Chondrocyte (in vitro differentiated cells): ENCODE measurements around the gene RABIF. TPM values are rescaled to one million over a fixed set of nuclear protein-coding genes. Genes with fewer than 3 reads are reported as not detected.
"Not testable (repeated sequence)": the region's sequence is repeated elsewhere in the genome, so short reads cannot be mapped to it uniquely, and the experiment has no call there.

ENCODE experiments used
- DNase-seq: peaks from one replicate; pipeline ENCODE4 v3.0.0; 2021; ENCODE audit warnings: mixed read lengths, low spot score
- H3K27ac Mint-ChIP-seq: one replicate; pipeline ENCODE4 v1.8.0; 2021; ENCODE audit warnings: mild to moderate bottlenecking, moderate library complexity, mixed read lengths; ENCODE audit not compliant: unreplicated experiment
- H3K27me3 Mint-ChIP-seq: 2 replicates; pipeline ENCODE4 v1.8.0; 2021; ENCODE audit warnings: low read depth, mixed read lengths
- H3K36me3 Mint-ChIP-seq: 2 replicates; pipeline ENCODE4 v1.8.0; 2021; ENCODE audit warnings: low read depth, mixed read lengths
- H3K4me1 Mint-ChIP-seq: 2 replicates; pipeline ENCODE4 v1.8.0; 2021; ENCODE audit warnings: low read depth, mild to moderate bottlenecking, mixed read lengths
- H3K4me3 Mint-ChIP-seq: one replicate; pipeline ENCODE4 v1.8.0; 2021; ENCODE audit warnings: mild to moderate bottlenecking, moderate library complexity, mixed read lengths; ENCODE audit not compliant: unreplicated experiment
- H3K9me3 Mint-ChIP-seq: 2 replicates; pipeline ENCODE4 v1.8.0; 2021; ENCODE audit warnings: low read depth, mixed read lengths
- CTCF ChIP-seq: fragments of 200-600 bp; sonication (generic); IDR thresholded peaks from 2 replicates; pipeline ENCODE4 v1.5.0; 2021; ENCODE audit warnings: antibody characterized with exemption, mild to moderate bottlenecking, moderate library complexity
- total RNA-seq: library from RNA; stranded (reverse); gene quantifications from 3 replicates; pipeline ENCODE4 v1.2.1, GENCODE V29; 2021

Gene RABIF
- total RNA-seq, 1 donor from 2014 or later = 15.3 TPM

DNA sequence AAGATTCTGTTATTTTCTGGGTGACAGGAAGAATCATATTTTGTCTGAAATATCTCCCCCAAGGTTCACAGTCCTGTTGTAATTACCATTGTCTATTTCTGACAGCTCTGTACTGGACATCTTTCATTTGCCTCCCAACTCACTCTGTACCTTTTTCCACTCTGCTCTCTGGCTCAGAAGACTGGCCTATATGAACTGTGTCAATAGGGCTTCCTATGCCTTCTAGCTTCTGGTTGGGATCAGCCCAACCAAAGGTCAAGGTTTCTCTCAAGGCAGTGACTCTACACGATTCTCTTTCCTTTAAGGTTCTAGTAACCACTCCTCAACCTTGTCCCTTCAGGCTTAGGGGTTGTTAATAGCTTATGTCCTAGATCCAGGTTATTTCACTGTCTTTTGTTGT is 20.5 kb upstream of the RABIF start:
- Mint-ChIP-seq H3K27ac (no peak overlapping the region), H3K9me3 (no peaks in the 10 kb centered on the region), H3K4me3 (no peak overlapping the region), H3K27me3 (no peaks in the 10 kb centered on the region), H3K36me3 (peaks cover 31% of the 10 kb centered on the region), H3K4me1 (no peaks in the 10 kb centered on the region)
- DNase-seq = no peak
- no peak for TF ChIP-seq CTCF

- Mint-ChIP-seq H3K4me1 (no peaks in the 10 kb centered on the region), H3K36me3 (peaks cover 31% of the 10 kb centered on the region), H3K27ac (no peak overlapping the region), H3K4me3 (no peak overlapping the region), H3K27me3 (no peaks in the 10 kb centered on the region), H3K9me3 (no peaks in the 10 kb centered on the region)
- no peak for DNase-seq
- TF ChIP-seq CTCF = no peak
Measured at GRCh38 chr1:202908998-202909397, 20.0 kb upstream of the RABIF start.

DNA sequence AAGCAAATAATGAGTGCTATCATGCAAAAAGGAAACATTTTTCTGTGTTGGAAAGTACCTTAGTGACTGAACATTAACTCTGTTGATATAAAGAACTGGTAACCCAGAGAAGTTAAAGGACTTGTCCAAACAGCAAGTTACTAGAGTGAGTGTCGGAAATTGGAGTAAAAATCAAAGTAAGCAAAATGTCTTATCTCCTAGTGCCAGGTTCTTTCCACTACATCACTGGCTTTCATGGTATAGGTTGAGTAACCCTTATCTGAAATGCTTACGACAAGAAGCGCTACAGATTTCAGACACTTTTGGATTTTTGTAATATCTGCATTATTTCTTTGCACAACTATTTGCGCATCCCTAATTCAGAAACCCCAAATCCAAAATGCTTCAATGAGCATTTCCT is 16.4 kb upstream of the RABIF start:
- Mint-ChIP-seq H3K4me3 (no peak overlapping the region), H3K36me3 (peaks cover 20% of the 10 kb centered on the region), H3K9me3 (no peaks in the 10 kb centered on the region), H3K27ac (no peak overlapping the region), H3K27me3 (no peaks in the 10 kb centered on the region), H3K4me1 (no peaks in the 10 kb centered on the region)
- no peak for DNase-seq
- TF ChIP-seq CTCF = no peak

DNA sequence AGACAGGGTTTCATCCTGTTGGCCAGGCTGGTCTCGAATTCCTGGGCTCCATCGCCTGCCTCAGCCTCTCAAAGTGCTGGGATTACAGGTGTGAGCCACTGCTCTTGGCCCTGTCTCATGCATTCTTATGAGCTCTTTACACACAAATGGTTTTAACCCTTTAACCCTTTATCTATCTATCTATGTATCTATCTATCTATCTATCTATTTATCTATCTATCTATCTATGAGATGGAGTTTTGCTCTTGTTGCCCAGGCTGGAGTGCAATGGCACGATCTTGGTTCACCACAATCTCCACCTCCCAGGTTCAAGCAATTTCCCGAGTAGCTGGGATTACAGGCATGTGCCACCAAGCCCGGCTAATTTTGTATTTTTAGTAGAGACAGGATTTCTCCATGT is 14.9 kb upstream of the RABIF start:
- not testable (repeated sequence) for H3K4me3 Mint-ChIP-seq, H3K27ac Mint-ChIP-seq, H3K9me3 Mint-ChIP-seq, DNase-seq, H3K4me1 Mint-ChIP-seq, H3K27me3 Mint-ChIP-seq
- H3K36me3 Mint-ChIP-seq = peaks cover 20% of the 10 kb centered on the region

DNA sequence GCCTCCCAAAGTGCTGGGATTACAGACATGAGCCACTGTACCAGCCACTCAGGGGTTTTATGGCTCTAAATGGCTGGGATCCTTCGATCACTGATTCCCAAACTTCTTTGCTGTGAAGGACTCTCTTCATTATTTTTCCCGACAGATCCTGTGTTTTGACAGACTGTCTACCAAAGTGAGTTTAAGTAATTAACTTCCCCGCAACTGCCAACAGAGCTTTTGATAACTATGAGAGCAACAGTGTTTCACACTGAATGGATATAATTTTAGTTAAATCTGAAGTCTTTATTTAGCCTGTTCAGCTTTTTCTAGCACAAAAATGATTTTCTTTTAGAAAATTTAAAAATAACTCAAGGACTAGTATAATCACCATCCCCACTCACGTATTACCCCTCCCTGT is 12.6 kb upstream of the RABIF start:
- Mint-ChIP-seq H3K9me3 (no peaks in the 10 kb centered on the region), H3K27ac (no peak overlapping the region), H3K27me3 (no peaks in the 10 kb centered on the region), H3K4me1 (no peaks in the 10 kb centered on the region), H3K36me3 (peaks cover 26% of the 10 kb centered on the region), H3K4me3 (no peak overlapping the region)
- TF ChIP-seq CTCF = no peak
- DNase-seq = no peak

GRCh38 chr1:202892501-202892900 is 3.6 kb upstream of the RABIF start:
- no peak for DNase-seq
- Mint-ChIP-seq H3K36me3 (peaks cover 23% of the 10 kb centered on the region), H3K4me3 (no peak overlapping the region), H3K9me3 (no peaks in the 10 kb centered on the region), H3K4me1 (peaks cover 14% of the 10 kb centered on the region), H3K27me3 (no peaks in the 10 kb centered on the region), H3K27ac (no peak overlapping the region)
- no peak for TF ChIP-seq CTCF
